GM10248 (cell line): ENCODE results near the gene MRPL36.

Experiments used
- CTCF ChIA-PET: fragments of 300-600 bp; sonication (Branson Sonifier 250); formaldehyde crosslinking; extraction: SDS; loops from one replicate; lab custom pipeline; 2021; ENCODE audit warnings: antibody characterized with exemption; lab: Yijun Ruan, JAX
- POLR2A ChIA-PET: fragments of 350-650 bp; sonication (Branson Sonifier 250); formaldehyde crosslinking; extraction: SDS; loops from one replicate; lab custom pipeline; 2020; ENCODE audit warnings: antibody characterized with exemption; lab: Yijun Ruan, JAX
- DNase-seq: peaks from one replicate; pipeline ENCODE4 v3.0.0; 2012; ENCODE audit errors: extremely low spot score
- TF ChIP-seq, protein P1 (sequence below): IDR thresholded peaks from 2 replicates; pipeline ENCODE4 v1.5.1; 2012; ENCODE audit warnings: mild to moderate bottlenecking, low read depth; ENCODE audit errors: extremely low read depth, missing control alignments, control extremely low read depth

MRPL36 gene

DNA sequence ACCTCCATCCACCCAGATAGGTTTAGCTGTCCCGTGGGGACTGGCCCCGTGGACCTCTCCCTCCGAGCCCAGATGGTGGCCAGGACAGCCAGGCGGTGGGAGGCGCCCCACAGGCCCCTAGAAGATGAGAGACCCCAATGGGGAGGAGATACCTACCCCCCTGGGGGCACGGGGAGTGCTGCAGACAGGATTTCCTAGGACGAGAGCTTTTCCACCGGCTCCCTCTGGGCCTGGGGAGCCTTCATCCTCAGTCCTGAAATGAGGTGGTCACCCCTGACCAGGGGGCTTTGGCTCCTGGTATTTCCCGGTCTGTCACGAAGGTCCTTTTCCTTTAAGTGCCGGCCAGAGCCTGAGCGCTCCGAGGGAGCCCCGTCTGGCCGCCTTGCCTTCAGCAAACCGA lies 46.8 kb downstream of the MRPL36 start:
- DNase-seq: no peak
- POLR2A ChIA-PET: no interaction called here
- TF ChIP-seq, protein P1, sequence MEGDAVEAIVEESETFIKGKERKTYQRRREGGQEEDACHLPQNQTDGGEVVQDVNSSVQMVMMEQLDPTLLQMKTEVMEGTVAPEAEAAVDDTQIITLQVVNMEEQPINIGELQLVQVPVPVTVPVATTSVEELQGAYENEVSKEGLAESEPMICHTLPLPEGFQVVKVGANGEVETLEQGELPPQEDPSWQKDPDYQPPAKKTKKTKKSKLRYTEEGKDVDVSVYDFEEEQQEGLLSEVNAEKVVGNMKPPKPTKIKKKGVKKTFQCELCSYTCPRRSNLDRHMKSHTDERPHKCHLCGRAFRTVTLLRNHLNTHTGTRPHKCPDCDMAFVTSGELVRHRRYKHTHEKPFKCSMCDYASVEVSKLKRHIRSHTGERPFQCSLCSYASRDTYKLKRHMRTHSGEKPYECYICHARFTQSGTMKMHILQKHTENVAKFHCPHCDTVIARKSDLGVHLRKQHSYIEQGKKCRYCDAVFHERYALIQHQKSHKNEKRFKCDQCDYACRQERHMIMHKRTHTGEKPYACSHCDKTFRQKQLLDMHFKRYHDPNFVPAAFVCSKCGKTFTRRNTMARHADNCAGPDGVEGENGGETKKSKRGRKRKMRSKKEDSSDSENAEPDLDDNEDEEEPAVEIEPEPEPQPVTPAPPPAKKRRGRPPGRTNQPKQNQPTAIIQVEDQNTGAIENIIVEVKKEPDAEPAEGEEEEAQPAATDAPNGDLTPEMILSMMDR: no peak
- CTCF ChIA-PET: interaction anchor here (0.9 to 1.9 kb wide), 3 partner anchors 12 to 17 kb away, joined by 3 to 6 read pairs (median 5); no protein-coding TSS in a partner anchor

DNA sequence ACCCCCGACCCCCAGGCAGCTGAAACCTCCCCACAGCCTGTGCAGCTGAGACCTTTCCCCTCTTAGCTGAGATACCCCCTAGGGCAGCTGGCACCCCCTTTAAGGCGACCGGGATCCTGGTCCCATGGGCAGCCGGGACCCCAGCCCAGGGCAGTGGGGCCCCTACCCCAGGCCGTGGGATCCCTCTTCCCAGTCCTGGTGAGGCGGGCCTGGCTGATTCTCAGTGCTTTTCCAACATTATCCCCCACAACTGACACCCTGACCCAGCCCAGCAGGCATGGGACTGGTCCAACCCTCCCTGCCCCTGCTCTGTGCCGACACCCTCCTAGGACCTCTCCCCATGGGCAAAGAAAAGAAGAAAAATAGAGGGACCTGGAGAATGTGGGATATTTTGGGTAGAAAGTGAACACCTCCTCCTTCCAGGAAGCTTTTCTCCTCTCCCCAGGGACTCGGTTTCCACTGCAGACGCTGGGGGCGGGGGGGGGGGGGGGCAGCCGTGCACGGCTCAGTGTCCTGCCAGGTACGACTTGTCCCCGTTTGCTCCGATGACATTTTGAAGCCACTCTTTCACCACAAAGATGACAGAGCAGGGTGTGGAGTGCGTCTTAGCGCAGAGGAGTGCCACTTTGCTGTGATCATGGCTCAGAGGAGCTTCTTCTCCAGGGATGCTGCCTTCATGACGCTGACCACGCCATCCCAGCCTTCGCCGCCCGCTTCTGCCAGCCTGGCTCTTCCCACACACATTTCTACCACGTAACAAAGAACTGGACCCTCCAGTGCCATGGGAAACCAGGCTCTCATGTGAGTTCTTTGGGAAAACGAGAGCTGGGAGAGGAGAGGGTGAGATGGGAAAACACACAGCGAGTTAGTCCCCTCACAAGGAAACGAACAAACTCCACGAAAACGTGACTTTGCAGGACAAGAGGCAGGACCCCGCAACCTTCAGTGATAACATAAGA lies 47.5 kb downstream of the MRPL36 start:
- ChIA-PET POLR2A (no interaction called here), CTCF (interaction anchor here (0.9 to 1.9 kb wide), 3 partner anchors 13 to 16 kb away, joined by 3 to 6 read pairs (median 5); no protein-coding TSS in a partner anchor)
- no peak for DNase-seq
- TF ChIP-seq, protein P1: no peak

DNA sequence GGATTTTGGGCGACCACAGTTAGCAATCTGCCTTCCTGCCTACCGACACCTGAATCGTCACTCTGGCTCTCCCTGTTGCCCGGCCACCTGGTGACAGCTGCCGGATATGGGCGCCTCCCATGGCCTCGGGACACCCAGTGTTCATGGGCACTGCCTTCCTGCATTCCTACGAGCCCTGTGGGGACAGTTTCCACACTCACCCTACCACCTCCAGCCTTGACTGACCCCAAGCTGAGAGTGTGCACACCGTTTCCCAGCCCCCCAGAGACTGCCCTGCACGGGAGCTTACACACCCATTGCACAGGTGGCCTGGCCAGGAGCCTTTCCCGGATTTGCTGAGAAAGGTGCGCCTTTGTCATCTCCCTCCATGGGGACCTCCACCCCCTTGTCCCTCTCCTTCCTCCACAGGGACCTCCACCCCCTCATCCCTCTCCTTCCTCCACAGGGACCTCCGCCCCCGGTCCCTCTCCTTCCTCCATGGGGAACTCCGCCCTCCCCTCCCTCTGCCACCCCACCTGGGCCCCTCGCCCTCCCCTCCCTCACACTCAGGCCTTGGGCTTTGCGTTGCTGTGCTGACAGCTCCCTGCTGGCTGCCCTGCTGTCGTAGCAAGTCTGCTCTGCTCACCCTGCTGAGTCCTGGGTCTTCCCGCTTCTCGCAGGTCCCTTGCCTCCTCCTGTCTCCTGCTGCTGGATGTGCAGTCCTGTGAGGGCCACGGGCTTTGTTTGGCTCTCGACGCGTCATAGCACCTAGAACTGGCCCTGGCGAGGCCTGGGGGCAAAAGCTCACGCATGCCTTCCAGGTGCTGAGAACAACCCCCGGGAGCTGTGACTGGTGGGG lies 48.4 kb downstream of the MRPL36 start:
- ChIA-PET POLR2A (no interaction called here), CTCF (no interaction called here)
- TF ChIP-seq, protein P1: no peak
- DNase-seq: no peak

DNA sequence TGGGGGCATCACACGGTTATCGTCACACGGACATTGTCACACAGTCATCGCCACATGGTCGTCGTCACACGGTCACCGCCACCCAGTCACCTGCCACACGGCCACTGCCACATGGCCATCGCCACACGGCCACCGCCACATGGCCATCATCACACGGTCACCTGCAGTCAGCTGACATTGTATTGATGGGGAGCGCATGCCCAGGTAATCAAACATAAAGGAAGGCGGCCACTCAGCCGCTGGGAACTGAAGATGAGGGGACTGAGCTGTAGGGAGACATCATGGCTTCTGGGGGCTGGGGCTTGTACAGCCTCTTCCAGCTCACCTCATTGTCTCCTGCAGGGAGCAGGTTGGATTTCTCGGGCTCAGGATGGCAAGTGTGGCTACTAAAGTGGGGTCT lies 49.2 kb downstream of the MRPL36 start:
- DNase-seq: no peak

DNA sequence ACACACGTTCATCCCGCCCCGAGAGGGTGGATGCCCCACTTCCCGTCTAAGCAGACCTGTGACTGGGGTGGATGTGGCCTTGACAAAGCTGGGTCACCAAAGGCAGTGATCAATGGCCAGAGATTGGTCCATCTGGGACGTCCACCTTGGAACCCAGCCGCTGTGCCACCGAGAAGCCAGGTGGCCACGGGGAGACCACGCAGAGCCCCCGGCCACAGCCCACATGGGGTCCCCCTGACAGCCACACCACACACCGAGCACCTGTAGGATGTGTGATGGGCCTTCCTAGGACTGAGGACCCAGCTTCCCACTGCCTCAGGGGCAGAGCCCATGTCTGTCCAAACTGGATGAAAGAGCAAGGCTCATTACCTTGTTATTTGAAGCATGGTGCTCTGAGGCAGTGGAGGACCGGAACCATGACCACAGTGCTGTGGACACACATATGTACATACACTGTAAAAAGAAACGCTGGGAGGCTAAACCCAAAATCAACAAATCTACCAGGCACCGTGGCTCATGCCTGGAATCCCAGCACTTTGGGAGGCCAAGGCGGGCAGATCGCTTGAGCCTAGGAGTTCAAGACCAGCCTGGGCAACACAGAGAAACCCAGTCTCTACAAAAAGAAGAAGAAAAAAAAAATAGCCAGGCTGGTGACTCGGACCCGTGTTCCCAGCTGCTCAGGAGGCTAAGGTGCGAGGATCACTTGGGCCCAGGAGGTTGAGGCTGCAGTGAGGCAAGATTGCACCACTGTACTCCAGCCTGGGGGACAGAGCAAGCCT lies 50.1 kb downstream of the MRPL36 start:
- TF ChIP-seq, protein P1: no peak
- POLR2A ChIA-PET: no interaction called here
- CTCF ChIA-PET: no interaction called here
- no peak for DNase-seq

More for the DNA sequence above, 49.2 kb downstream of the MRPL36 start:
- TF ChIP-seq, protein P1: no peak
- CTCF ChIA-PET: no interaction called here
- POLR2A ChIA-PET: no interaction called here

DNA sequence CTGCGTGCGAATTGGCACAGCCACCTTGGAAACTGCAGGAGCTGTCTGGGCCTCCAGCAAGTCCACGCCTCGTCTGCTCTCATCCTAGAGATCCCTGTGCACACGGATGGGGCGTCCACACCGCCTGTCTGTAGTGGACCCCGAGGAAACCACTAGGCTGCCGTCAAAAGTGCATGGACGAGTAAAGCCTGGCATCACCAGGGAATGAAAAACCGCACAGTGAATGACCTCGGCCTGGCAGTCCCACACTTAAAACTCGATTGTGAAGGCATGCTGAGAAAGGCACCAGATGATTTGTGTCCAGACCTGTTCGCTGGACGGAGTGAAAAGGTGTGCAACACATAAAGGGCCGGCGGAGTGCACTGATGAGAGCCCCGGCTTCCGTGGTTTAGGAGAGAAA lies 50.8 kb downstream of the MRPL36 start:
- ChIA-PET POLR2A (no interaction called here), CTCF (no interaction called here)
- TF ChIP-seq, protein P1: no peak
- no peak for DNase-seq
